ENCODE measurements around the gene DNAJB13.

DNAJB13 gene

GRCh38 chr11:73996161-73996747 is 45.4 kb downstream of the DNAJB13 start:
- no peak for ATAC-seq
- TF ChIP-seq ZNF70 (CRISPR knock-in tag; IDR thresholded peaks at IDR 0.05) = no peak
- no peak for TF ChIP-seq ZFP30 (CRISPR knock-in tag; IDR thresholded peaks at IDR 0.05)
- no peak for TF ChIP-seq PATZ1 (CRISPR knock-in tag; IDR thresholded peaks at IDR 0.05; ENCODE audit: borderline replicate concordance)
- TF ChIP-seq ESRRG (CRISPR knock-in tag; IDR thresholded peaks at IDR 0.05) = no peak
- TF ChIP-seq ZNF8 (CRISPR knock-in tag; IDR thresholded peaks at IDR 0.05) = no peak
- no peak for TF ChIP-seq RARB (CRISPR knock-in tag; IDR thresholded peaks at IDR 0.05)

GRCh38 chr11:73997120-73997770 is 46.4 kb downstream of the DNAJB13 start:
- ATAC-seq = no peak
- TF ChIP-seq TCF4 (CRISPR knock-in tag; IDR thresholded peaks at IDR 0.05; ENCODE audit: borderline replicate concordance) = no peak

GRCh38 chr11:73998846-73999575 is 48.2 kb downstream of the DNAJB13 start:
- TF ChIP-seq RARB (CRISPR knock-in tag; IDR thresholded peaks at IDR 0.05) (no peak), ZNF565 (CRISPR knock-in tag; conservative IDR thresholded peaks at IDR 0.05; ENCODE audit: low read depth) (no peak), ZC3H10 (CRISPR knock-in tag; IDR thresholded peaks at IDR 0.05) (no peak), TSHZ2 (CRISPR knock-in tag; IDR thresholded peaks at IDR 0.05) (no peak), PATZ1 (CRISPR knock-in tag; IDR thresholded peaks at IDR 0.05; ENCODE audit: borderline replicate concordance) (no peak), ARNTL (CRISPR knock-in tag; IDR thresholded peaks at IDR 0.05; ENCODE audit: borderline replicate concordance, low read depth) (no peak), SNAI2 (CRISPR knock-in tag; IDR thresholded peaks at IDR 0.05) (no peak), CREB5 (CRISPR knock-in tag; IDR thresholded peaks at IDR 0.05; ENCODE audit: low read depth) (no peak), ISL1 (CRISPR knock-in tag; IDR thresholded peaks at IDR 0.05) (no peak), ZNF8 (CRISPR knock-in tag; IDR thresholded peaks at IDR 0.05) (no peak), ESRRG (CRISPR knock-in tag; IDR thresholded peaks at IDR 0.05) (no peak), CSDC2 (CRISPR knock-in tag; IDR thresholded peaks at IDR 0.05) (no peak), CSRNP3 (CRISPR knock-in tag; IDR thresholded peaks at IDR 0.05) (no peak), POU6F1 (CRISPR knock-in tag; IDR thresholded peaks at IDR 0.05; ENCODE audit: borderline replicate concordance, low read depth) (no peak), ZNF70 (CRISPR knock-in tag; IDR thresholded peaks at IDR 0.05) (no peak), TCF4 (CRISPR knock-in tag; IDR thresholded peaks at IDR 0.05; ENCODE audit: borderline replicate concordance) (no peak), OSR1 (CRISPR knock-in tag; IDR thresholded peaks at IDR 0.05) (no peak), PPARA (CRISPR knock-in tag; IDR thresholded peaks at IDR 0.05; ENCODE audit: borderline replicate concordance) (no peak), ZFP3 (CRISPR knock-in tag; IDR thresholded peaks at IDR 0.05) (no peak)
- ATAC-seq = no peak

Measured in SK-N-SH treated with all-trans-retinoic acid at 6 μM for 48 hours (cell line).